Measurements from ENCODE around the gene TNFRSF12A.

The TNFRSF12A gene

GRCh38 chr16:3020247-3020603 lies at the start of gene TNFRSF12A:
TNFRSF12A (plus strand) TSS chr16:3020368; CDS start chr16:3020398, 30 bp downstream.
- DNase-seq (ENCODE audit: low spot score in 2 of 2) (peak; percentile 55 to 65), ATAC-seq (ENCODE audit: low read depth) (peak; percentile 23)
- Mint-ChIP-seq H3K4me1 (peaks cover 28% of the 10 kb centered on the region), H3K4me3 (peak within 1 kb of the TSS; percentile 83), H3K27ac (no peak within 1 kb of the TSS), H3K9me3 (no peaks in the 10 kb centered on the region), H3K36me3 (no peaks in the 10 kb centered on the region), H3K27me3 (peaks cover 4% of the 10 kb centered on the region)

- Mint-ChIP-seq H3K27me3 (peaks cover 11% of the 10 kb centered on the region), H3K4me1 (peaks cover 13% of the 10 kb centered on the region), H3K27ac (no peak overlapping the region), H3K4me3 (peak overlapping the region; percentile 39), H3K36me3 (no peaks in the 10 kb centered on the region), H3K9me3 (no peaks in the 10 kb centered on the region)
- ATAC-seq (ENCODE audit: low read depth): no peak
- no peak for DNase-seq (ENCODE audit: low spot score in 2 of 2)
Observed at GRCh38 chr16:2970563-2970962, 49.6 kb upstream of the TNFRSF12A start.

GRCh38 chr16:2971134-2971984 lies 48.8 kb upstream of the TNFRSF12A start:
- Mint-ChIP-seq H3K9me3 (no peaks in the 10 kb centered on the region), H3K4me3 (peak overlapping the region; percentile 39), H3K27ac (no peak overlapping the region), H3K36me3 (no peaks in the 10 kb centered on the region), H3K4me1 (peaks cover 12% of the 10 kb centered on the region), H3K27me3 (peaks cover 11% of the 10 kb centered on the region)
- DNase-seq (ENCODE audit: low spot score in 2 of 2): no peak
- no peak for ATAC-seq (ENCODE audit: low read depth)

GRCh38 chr16:2971985-2972784 lies 48.0 kb upstream of the TNFRSF12A start:
- Mint-ChIP-seq H3K4me3 (no peak overlapping the region), H3K27me3 (peaks cover 11% of the 10 kb centered on the region), H3K9me3 (no peaks in the 10 kb centered on the region), H3K36me3 (no peaks in the 10 kb centered on the region), H3K4me1 (peaks cover 12% of the 10 kb centered on the region), H3K27ac (no peak overlapping the region)
- ATAC-seq (ENCODE audit: low read depth): no peak
- no peak for DNase-seq (ENCODE audit: low spot score in 2 of 2)

GRCh38 chr16:2973093-2973492 lies 47.1 kb upstream of the TNFRSF12A start:
- Mint-ChIP-seq H3K9me3 (no peaks in the 10 kb centered on the region), H3K27ac (no peak overlapping the region), H3K4me1 (peaks cover 10% of the 10 kb centered on the region), H3K4me3 (no peak overlapping the region), H3K36me3 (no peaks in the 10 kb centered on the region), H3K27me3 (peaks cover 11% of the 10 kb centered on the region)
- DNase-seq (ENCODE audit: low spot score in 2 of 2) (no peak), ATAC-seq (ENCODE audit: low read depth) (no peak)

- Mint-ChIP-seq H3K4me1 (peaks cover 5% of the 10 kb centered on the region), H3K9me3 (no peaks in the 10 kb centered on the region), H3K36me3 (no peaks in the 10 kb centered on the region), H3K27me3 (peaks cover 10% of the 10 kb centered on the region), H3K4me3 (no peak overlapping the region), H3K27ac (no peak overlapping the region)
- no peak for ATAC-seq (ENCODE audit: low read depth)
- no peak for DNase-seq (ENCODE audit: low spot score in 2 of 2)
Observed at GRCh38 chr16:2973605-2974318, 46.4 kb upstream of the TNFRSF12A start.

GRCh38 chr16:2974319-2975056 lies 45.7 kb upstream of the TNFRSF12A start:
- Mint-ChIP-seq H3K27me3 (peaks cover 10% of the 10 kb centered on the region), H3K27ac (no peak overlapping the region), H3K36me3 (no peaks in the 10 kb centered on the region), H3K4me3 (no peak overlapping the region), H3K4me1 (peaks cover 5% of the 10 kb centered on the region), H3K9me3 (no peaks in the 10 kb centered on the region)
- ATAC-seq (ENCODE audit: low read depth) (no peak), DNase-seq (ENCODE audit: low spot score in 2 of 2) (no peak)

GRCh38 chr16:2975161-2975795 lies 44.9 kb upstream of the TNFRSF12A start:
- Mint-ChIP-seq H3K27ac (no peak overlapping the region), H3K4me3 (no peak overlapping the region), H3K4me1 (peaks cover 5% of the 10 kb centered on the region), H3K36me3 (no peaks in the 10 kb centered on the region), H3K27me3 (peaks cover 10% of the 10 kb centered on the region), H3K9me3 (no peaks in the 10 kb centered on the region)
- DNase-seq (ENCODE audit: low spot score in 2 of 2): no peak
- no peak for ATAC-seq (ENCODE audit: low read depth)

GRCh38 chr16:2976201-2976600 lies 44.0 kb upstream of the TNFRSF12A start:
- no peak overlapping the region for H3K4me3 Mint-ChIP-seq
- ATAC-seq (ENCODE audit: low read depth) (no peak), DNase-seq (ENCODE audit: low spot score in 2 of 2) (no peak)
- no peak overlapping the region for H3K27ac Mint-ChIP-seq
- H3K9me3 Mint-ChIP-seq: no peaks in the 10 kb centered on the region
- H3K36me3 Mint-ChIP-seq: no peaks in the 10 kb centered on the region
- H3K27me3 Mint-ChIP-seq: peaks cover 5% of the 10 kb centered on the region
- peaks cover under 1% of the 10 kb centered on the region for H3K4me1 Mint-ChIP-seq

- ATAC-seq (ENCODE audit: low read depth) (no peak), DNase-seq (ENCODE audit: low spot score in 2 of 2) (no peak)
- Mint-ChIP-seq H3K4me3 (no peak overlapping the region), H3K27me3 (peaks cover 4% of the 10 kb centered on the region), H3K4me1 (peaks cover under 1% of the 10 kb centered on the region), H3K36me3 (no peaks in the 10 kb centered on the region), H3K9me3 (no peaks in the 10 kb centered on the region), H3K27ac (no peak overlapping the region)
Observed at GRCh38 chr16:2976673-2977072, 43.5 kb upstream of the TNFRSF12A start.

GRCh38 chr16:2977440-2977839 lies 42.7 kb upstream of the TNFRSF12A start:
- no peaks in the 10 kb centered on the region for H3K9me3 Mint-ChIP-seq
- no peaks in the 10 kb centered on the region for H3K27me3 Mint-ChIP-seq
- H3K36me3 Mint-ChIP-seq: no peaks in the 10 kb centered on the region
- ATAC-seq (ENCODE audit: low read depth) (no peak), DNase-seq (ENCODE audit: low spot score in 2 of 2) (no peak)
- no peak overlapping the region for H3K4me3 Mint-ChIP-seq
- H3K4me1 Mint-ChIP-seq: peaks cover 4% of the 10 kb centered on the region
- no peak overlapping the region for H3K27ac Mint-ChIP-seq

GRCh38 chr16:2979669-2980226 lies 40.4 kb upstream of the TNFRSF12A start:
- DNase-seq (ENCODE audit: low spot score in 2 of 2): no peak
- Mint-ChIP-seq H3K4me1 (peaks cover 8% of the 10 kb centered on the region), H3K36me3 (no peaks in the 10 kb centered on the region), H3K27ac (peak overlapping the region; percentile 81), H3K4me3 (peak overlapping the region; percentile 83), H3K9me3 (no peaks in the 10 kb centered on the region), H3K27me3 (no peaks in the 10 kb centered on the region)
- no peak for ATAC-seq (ENCODE audit: low read depth)

All from memory B cell (primary cell).